GM18498 (cell line): Measurements from ENCODE around the gene ASCC3.
"Not testable (repeated sequence)": the region's sequence is repeated elsewhere in the genome, so short reads cannot be mapped to it uniquely, and the experiment has no call there.

Experiments
- ATAC-seq: cut with Tn5 transposase; IDR thresholded peaks from one replicate; pipeline ENCODE4 v1.9.1; 2021; ENCODE audit warnings: mild to moderate bottlenecking, moderate library complexity; ENCODE audit not compliant: unreplicated experiment

Gene ASCC3

DNA sequence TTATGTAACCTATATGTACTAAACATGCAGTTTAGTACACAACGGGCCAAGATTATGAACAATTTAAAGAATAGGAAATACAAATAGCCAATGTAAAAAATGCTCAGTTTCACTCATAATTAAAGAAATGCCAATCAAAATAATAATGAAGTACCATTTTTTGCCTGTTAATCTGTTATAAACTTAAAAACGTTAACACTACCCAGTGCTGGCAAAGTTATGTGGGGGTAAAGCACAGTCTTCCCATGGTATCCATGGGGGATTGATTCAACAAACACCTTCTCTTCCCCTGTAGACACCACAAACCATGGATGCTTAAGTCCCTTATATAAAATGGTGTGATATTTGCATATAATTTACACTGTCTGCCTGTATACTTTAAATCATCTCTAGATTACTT lies 211.1 kb downstream of the ASCC3 start:
- ATAC-seq: no peak

DNA sequence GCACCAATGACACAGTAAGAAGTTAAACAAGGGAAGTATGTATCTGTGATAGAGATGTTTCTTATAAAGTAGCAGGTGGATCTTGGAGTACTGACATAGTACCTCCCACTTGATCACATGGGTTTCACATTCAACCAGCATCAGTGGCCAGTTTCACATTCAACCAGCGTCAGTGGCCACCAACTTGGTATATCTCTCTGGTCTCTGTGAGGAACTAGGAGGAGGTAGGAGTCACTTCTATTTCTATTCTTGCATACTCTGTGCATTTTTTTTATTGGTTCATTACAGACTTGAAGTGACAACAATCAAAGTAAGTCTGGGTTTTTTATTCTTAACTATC lies 216.1 kb downstream of the ASCC3 start:
- ATAC-seq: peak; percentile 100

DNA sequence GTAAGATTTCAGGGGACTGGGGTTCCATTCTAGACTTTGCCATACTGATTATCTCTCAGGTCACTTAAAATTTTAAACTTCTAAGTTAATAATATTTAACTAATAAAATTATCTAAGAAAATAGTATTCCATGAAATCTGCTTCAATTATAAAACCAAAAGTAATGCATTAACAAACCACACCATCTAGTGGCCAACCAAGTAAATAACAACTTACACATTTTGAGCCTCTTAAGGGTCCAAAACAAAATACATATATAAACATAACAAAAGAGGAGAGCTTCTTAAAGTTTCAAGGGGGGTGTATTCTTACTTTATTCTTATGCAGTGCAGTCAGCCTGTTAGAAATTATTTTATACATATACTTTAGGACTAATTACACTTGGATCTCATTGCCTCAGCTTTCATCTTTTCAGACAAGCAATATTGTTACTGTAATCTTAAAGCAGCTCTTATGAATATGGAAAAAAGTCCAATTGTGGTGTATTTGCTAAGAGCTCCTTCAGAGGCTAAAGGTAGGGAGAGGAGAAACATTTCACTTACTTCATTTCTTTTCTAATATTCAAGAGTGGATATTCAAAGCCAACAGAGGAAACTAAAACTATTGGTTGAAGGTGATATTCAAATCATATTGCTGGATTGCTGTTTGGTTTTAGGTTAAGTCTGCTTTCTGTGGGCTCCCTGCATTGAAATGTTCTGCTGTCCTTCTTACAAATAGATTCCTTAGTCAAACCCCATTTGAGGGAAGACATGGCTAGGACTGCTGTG lies 216.7 kb downstream of the ASCC3 start:
- peak; percentile 46 for ATAC-seq

DNA sequence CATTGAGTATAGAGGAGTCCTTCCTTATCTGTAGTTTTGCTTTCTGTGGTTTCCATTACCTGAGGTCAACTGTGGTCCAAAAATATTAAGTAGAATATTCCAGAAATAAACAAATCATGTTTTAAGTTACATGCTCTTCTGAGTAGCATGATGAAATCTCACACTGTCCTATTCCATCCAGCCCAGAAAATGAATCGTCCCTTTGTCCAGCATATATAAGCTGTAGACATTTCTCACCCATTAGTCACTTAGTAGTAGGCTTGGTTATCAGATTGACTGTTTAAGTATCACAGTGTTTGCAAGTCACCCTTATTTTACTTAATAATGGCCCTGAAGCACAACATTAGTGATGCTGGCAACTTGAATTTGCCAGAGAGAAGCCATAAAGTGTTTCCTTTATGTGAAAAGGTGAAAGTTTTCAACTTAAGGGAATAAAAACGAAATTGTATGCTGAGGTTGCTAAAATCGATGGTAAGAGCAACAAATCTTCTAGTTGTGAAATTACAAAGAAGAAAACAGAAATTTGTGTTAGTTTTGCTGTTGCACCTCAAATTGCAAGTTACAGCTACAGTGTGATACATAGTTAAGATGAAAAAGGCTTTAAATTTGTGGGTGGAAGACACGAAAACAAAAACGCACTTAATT lies 217.8 kb downstream of the ASCC3 start:
- no peak for ATAC-seq

DNA sequence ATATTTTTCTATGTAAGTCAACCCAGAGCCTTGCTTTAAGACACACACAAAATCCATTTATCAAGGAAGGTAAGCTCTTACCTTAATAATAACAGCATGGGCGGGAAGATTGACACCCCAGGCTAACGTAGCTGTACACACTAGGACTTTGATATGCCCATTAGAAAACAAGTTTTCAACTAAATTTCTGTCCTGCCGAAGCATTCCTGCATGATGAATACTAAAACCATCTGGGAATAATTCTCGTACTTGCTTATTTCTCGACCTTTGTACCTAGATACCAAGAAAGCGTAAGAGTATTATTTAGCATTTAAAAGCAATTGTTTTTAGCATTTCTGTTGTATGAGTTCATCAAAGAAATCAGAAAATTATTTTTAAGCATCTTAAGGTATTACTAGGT lies 218.9 kb downstream of the ASCC3 start:
- ATAC-seq: no peak

DNA sequence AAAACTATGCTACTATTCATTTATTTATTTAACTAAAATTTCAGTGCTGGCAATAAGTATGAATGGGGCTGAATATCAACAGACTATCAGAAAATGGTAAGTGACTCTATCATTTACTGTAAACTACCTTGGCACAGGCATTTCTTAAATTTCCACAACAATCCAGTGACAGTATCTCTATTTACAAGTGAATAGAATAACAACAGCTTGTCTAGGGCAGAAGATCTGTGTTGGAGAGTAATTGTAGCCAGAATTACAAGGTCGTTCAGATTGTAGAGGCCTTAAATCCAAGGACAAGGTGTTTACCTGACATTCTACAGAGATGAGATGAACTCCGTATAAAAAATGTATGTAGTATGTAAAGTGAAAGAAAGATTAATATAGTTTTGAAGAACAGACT lies 222.6 kb downstream of the ASCC3 start:
- ATAC-seq: no peak

DNA sequence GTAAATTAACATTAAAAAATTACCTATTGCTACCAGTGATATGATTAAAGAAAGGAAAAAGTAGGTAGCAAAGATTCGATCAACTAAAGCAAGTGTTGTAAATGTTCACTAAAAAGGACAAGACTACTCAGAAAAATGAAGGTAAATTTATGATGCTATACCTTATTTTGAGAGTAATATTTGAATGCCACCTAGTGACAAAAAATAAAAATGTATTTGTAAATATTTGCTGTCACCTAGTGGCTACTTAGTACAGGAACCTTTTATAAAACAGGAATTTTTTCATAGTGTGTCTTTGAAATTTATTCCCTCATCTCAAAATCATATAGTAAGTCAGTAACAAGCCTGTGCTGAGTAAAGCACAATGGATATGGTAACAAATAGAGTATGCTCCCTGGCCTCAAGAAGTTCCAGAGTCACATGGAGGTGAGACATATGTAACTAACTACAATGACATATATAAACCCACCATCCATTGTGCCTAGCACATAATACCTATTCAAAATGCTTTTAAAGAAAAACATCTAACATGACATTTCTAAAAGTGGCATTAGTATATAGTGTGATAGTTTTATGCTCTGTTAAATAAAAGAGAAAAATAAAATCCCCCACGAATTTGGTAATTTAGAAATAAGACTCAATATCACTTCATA lies 223.3 kb downstream of the ASCC3 start:
- no peak for ATAC-seq

DNA sequence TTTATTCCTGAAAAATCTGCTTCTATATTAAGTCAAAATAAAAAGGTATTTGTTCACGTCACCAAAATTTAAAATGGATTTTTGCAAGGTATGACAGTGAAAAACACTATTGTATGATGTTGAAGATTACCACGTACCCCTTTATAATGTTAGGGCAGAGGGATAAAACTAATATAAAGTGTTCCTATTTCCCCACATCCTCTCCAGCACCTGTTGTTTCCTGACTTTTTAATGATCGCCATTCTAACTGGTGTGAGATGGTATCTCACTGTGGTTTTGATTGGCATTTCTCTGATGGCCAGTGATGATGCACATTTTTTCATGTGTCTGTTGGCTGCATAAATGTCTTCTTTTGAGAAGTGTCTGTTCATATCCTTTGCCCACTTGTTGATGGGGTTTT lies 240.0 kb downstream of the ASCC3 start:
- not testable (repeated sequence) for ATAC-seq

DNA sequence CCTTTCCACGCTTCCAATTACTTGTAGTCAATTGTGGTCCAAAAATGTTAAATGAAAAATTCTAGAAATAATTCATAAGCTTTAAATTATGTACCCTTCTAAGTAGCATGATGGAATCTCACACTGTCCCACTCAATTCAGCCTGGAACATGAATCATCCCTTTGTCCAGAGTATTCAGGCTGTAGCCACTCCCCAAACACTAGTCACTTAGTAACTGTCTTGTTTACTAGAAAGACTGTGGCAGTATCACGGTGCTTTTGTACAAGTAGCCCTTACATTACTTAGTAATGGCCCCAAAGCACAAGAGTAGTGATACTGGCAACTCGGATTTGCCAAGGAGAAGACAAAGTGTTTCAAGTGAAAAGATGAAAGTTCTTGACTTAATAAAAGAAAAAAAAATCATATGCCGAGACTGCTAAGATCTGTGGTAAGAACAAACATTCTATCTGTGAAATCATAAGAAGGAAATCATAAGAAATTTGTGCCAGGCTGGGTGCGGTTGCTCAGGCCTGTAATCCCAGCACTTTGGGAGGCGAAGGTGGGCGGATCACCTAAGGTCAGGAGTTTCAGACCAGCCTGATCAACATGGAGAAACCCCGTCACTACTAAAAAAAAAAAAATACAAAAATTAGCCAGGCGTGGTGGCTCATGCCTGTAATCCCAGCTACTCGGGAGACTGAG lies 247.9 kb downstream of the ASCC3 start:
- ATAC-seq: no peak

DNA sequence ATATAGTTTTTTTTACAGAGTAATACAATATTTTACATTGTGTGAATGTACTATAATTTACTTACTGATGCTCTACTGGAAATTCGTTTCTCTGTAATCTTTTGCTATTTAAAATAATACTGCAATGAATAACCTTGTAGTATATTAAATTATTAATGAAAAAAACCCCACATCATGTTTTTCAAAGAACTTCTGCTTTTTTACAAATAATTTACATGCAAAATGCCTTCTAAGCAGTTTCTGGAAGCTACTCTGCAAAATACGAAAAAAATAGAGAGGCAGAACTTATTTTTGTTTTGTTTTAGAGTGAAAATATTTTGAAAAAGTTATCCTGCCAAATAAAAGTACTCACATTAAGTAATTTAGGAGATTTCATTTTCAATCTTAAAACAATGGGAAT lies 250.6 kb downstream of the ASCC3 start:
- ATAC-seq: no peak

DNA sequence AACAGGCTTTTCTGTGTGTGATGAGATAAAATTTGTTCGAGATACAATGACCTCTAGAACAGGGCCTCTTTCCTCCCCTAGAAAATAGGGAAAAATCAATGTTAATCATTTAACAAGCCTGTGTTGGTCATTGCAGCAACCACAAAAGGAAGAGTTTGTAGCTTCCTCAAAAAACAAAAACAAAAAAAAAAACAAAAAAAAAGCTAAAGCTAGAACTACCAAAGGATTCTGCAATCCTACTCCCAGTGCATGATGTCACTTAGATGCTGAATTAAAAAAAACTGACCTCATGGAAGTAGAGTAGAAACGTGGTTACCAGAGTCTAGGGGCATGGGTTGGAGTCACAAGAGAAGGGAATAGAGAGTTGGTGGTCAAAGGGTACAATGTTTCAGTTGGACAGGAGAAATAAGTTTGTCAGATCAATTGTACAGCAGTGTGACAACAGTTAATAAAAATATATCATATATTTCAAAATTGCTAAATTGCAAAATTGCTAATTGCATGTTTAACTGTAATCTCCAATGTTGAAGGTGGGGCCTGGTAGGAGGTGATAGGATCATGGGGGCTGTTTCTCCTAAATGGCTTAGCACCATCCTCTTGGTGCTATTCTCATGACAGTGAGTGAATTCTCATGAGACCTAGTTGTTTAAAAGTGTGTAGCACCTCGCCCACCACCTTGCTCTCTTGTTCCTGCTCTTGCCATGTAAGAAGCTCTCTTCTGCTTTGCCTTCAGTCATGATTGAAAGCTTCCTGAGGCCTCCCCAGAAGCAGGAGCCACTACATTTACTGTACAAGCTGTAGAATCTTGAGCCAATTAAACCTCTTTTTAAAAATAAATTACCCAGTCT lies 253.0 kb downstream of the ASCC3 start:
- ATAC-seq: no peak

DNA sequence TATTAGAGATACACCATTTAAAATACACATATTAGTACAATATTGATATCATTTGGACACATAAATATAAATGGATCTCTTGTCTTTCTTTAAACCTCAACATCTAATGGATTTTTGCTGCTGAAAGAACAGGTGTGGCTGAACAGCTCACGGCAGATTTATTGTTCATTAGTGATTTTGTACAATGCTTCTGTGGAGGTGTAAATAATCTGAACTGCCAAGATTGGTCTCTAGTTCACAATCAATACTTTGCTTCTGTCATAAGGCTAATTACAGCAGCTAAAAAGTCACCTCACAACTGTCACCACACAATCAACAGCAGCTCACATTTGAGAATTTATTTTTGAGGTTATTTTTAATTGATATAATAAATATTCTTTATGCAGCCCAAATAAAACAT lies 254.4 kb downstream of the ASCC3 start:
- no peak for ATAC-seq

DNA sequence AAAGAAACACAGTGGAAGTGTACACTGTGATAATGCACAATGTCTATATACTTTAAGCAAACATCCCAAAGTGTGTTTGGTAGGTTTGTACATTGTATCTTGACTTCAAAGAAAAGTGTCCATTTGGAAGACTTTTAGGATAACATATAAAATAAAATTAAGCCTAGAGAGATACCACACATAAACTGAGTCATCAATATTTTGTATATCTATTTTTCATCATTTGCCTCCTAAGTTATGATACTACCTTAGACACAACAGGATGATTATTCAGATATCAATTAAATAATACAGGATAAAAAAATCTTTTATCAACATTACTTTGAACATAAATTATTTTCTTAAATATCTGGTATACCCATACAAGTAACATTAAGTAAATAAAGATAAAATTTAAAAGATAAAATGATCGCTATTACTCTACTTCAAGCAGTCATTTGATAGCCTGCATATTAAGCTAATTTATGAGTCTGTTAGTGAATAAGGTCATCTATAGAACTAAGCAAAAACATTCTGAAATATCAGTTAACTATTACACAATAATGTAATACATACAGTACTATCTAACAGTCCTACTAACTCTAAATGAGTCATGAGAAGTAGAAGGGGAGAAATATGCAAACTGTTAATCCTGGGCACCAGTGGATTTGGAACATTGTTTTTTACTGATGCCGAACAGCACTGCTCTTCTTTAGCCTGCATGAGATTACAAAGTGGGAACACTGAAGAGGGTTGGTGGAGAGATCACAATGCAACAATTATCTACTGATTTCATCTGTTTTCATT lies 258.0 kb downstream of the ASCC3 start:
- ATAC-seq: no peak

DNA sequence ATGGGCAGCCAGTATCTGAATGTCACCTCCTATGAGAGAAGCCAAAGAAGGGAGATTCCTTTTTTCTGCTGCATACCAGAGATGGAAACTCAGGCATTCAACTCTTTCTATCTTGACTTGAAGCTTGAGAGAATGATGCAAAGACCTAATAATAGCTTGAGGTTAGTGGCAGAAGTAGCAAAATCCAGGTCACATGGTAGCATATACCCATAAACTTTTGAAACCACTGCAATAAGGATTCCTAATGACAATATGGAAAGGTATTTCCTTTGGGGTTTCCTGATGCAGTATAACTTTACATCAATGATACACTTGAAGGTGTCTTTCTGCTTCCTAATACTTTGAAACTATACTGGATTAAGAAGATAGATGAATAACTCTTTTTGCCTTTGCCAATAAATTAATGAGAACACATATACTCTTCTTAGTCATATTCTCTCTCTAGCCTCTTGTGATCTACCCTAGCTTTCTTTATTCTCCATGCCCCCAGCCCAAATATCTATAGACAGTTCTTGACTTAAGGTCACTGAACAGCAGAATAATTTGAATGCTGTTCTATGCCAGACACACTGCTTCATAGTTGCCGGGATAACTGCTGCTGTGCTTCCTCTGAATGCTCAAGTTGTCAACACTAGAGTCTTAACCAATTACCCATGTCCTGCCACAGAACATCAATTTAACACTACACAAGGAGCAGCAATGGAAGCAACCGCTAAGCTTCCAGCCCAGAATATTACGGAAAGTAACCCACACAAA lies 260.9 kb downstream of the ASCC3 start:
- ATAC-seq: no peak

DNA sequence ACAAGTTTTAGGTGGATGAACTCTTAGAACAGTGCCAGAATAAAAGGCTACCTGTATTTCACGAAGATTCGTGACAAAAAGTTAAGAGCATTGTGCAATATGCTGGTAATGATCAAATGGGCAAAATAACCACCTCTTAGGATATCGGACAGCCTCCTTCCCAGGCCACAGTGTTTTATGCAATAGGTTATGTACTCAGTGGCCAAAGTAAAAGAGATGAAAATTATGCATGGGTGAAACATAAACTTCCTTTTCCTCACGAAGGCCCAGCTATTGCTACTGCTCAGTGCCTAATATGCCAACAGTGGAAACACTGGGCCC lies 262.8 kb downstream of the ASCC3 start:
- ATAC-seq: no peak

DNA sequence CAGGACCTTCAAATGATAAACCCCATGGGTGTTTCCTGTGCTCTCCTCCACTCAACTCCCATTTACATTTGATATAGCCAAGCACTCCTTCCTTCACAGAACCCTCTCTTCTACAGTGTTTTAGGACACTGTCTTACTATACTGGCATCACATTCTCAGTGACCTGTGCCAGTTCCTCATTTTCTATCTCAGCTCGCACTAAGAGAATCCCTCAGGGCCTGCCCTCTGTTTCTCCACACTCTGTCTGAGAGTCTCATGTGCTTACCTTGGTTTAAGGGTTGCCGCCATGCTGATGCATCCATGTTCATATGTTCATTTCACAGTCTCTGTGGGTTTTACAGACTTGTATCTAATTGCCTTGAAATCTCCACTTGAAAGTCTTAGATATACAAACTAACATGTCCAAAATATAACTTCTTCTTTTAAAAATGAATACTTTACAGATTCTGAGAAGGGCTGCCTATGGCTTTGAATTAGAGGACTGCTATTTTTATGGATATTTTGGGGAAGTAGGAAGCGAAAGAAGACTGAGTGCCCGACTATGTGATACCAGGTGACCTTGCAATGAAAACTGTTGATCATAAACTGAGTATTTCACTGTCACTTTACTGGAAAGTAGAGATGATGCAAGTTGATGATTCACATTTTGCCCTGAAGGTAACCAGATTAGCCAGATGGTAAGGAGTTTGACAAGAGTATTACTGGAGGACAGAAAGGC lies 263.3 kb downstream of the ASCC3 start:
- ATAC-seq: peak; percentile 71

DNA sequence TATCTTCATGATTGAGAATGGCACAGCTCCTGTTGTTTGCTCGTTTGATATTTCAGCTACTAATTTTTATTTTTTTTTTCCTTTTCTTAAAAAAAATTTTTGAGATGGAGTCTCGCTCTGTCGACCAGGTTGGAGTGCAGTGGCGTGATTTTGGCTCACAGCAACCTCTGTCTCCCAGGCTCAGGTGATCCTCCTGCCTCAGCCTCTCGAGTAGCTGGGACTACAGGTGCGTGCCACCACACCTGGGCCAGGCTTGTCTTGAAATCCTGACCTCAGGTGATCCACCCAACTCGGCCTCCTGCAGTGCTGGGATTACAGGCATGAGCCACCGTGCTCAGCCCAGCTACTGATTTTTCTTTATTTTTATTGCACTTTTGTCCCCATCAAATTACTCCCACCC lies 266.2 kb downstream of the ASCC3 start:
- ATAC-seq: no peak

DNA sequence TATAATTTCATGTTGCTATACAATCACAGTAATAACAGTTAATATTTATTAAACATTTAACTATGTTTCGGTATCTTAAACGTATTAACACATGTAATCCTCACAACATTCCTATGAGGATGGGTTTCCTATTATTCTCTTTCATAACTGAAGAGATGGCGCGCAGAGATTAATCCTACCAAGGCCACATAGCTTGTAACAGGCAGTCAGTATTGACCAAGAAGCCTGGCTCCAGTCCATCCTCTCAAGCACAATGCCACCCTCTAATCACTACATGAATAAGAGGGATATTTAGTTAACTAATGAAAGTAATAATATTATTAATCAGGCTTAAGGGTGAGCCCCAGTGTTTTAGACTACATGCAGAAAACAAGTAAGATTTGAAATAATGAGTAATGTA lies 266.7 kb downstream of the ASCC3 start:
- no peak for ATAC-seq

DNA sequence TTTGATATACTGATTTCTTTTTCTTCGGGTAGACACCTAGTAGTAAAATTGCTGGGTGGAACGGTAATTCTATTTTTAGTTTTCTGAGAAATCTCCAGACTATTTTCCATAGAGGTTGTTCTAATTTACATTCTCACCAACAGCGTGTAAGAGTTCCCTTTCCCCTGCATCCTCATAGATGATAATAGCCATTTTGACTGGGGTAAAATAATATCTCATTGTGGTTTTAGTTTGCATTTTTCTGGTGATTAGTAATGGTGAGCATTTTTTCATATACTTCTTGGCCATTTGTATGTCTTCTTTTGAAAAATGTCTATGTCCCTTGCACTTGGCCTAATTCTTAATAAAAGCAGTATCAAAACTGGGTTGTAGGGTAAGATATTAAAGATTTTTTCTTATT lies 267.5 kb downstream of the ASCC3 start:
- ATAC-seq: no peak
